Colonic mucosa (tissue), 4 donors: ENCODE results near the gene KLF4. TPM values are rescaled to one million over a fixed set of nuclear protein-coding genes. Genes with fewer than 3 reads are reported as not detected.
A peak's percentile ranks its signal among the peaks of the same experiment; 100 is the strongest.

Source experiments
- DNase-seq: peaks from one replicate; pipeline ENCODE4 v3.0.0-alpha.2; 2020
- H3K27ac ChIP-seq: fragments of 200-600 bp; one replicate; pipeline ENCODE4 v1.8.0; 2021
- H3K27me3 ChIP-seq: fragments of 200-600 bp; one replicate; pipeline ENCODE4 v1.8.0; 2021
- H3K36me3 ChIP-seq: fragments of 200-600 bp; one replicate; pipeline ENCODE4 v1.8.0; 2021
- H3K4me1 ChIP-seq: fragments of 200-600 bp; one replicate; pipeline ENCODE4 v1.8.0; 2021; ENCODE audit warnings: mild to moderate bottlenecking
- H3K4me3 ChIP-seq: fragments of 200-600 bp; one replicate; pipeline ENCODE4 v1.8.0; 2021
- H3K9ac ChIP-seq, 2 donors: one replicate each; pipeline ENCODE4 v1.7.0; 2013; ENCODE audit warnings: control low read depth in 2 of 2, low read depth in 2 of 2, low read length in 2 of 2
- H3K9me3 ChIP-seq: fragments of 200-600 bp; one replicate; pipeline ENCODE4 v1.8.0; 2021
- intact Hi-C: fragments of 100-400 bp; cut with DNase I; formaldehyde crosslinking; loops from one replicate; pipeline ENCODE4 v1.14.1; 2022
- total RNA-seq, 2 donors: library from RNA; stranded (reverse); fragmentation: NEBNext Ultra II Directional in 1 of 2; extraction: Animal tissue kit (Norgen Biotek cat#: 25700) in 1 of 2; gene quantifications; one replicate each; pipeline ENCODE4 v1.2.1, GENCODE V29; 2021
- TF ChIP-seq, protein P1 (sequence below): fragments of 200-600 bp; IDR thresholded peaks from one replicate; pipeline ENCODE4 v1.8.0; 2022; ENCODE audit warnings: antibody characterized with exemption, mild to moderate bottlenecking
- donor health status: healthy.
- donor health status: DM: no; HTN: no; CAD: no.
- donor health status: DM: no; HTN: no; CAD: no.

KLF4 gene
- total RNA-seq: 100 to 1,000 TPM; 209 to 398 TPM

DNA sequence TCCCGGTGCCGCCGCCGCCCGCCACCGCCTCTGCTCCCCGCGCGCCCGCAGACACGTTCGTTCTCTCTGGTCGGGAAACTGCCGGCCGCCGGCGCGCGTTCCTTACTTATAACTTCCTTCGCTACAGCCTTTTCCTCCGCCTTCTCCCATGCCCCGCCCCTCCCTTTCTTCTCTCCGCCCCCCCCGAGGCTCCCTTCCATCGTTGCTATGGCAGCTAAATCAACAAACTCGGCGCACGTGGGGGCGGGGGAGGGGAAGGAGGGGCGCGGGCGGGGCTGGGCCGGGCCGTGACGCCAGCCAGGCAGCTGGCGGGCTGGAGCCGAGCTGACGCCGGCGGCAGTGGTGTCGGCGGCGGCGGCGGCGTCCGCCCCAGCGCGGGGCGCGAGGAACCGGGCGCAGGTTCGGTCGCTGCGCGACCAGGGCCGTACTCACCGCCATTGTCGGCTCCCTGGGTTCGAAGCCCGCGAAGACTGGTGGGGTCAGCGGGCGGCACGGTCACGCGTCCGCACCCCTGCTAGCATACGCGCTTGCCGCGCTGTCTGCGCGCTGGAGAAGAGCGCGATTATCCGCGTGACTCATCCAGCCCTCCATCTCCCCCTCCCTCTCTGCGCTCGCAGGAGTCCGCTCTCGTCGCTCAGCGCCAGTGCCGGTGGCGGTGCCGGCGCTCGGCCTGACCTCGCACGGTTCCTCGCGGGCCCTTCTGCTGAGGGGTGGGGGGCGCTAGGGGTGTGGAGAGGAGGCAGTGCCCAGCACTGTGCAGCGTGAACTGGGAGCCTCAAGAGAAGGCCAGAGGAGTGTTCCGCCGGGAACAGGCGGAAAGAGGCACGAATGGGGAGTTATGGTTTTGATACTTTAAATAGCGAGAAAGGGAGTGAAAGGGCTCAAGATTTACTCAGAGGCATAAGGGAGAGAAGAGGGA is at the start of gene KLF4:
KLF4 (minus strand) TSS at position 83 of the 919 bp plus-strand sequence. CDS start 597 bp downstream, outside the sequence.
- intact Hi-C loops: loop anchor here (5.0 to 10.0 kb wide), 4 partner anchors 92 to 485 kb away; no protein-coding TSS in a partner anchor
- H3K27me3 ChIP-seq: no peaks in the 10 kb centered on the region
- no peaks in the 10 kb centered on the region for H3K4me1 ChIP-seq

DNA sequence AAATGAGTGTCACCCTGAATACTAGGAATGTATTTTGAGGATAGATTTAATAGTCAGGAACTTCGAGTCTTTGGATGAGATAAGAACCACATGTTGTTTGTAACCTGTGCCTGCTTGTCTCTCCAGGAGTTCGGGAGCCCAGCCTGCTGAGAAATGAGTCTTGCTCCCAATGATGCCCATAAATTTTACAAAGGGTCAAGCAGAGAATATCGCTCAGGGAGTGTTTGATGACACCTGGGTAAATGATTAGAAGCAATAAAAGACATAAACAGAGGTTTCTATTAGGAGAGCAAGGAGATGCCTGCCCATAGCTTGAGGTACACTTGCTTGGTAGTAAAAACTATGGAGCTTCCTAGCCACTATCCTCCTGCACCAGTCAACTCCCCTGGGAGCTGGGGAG is 46.9 kb upstream of the KLF4 start:
- no peaks in the 10 kb centered on the region for H3K4me1 ChIP-seq
- intact Hi-C loops: no loop called here
- DNase-seq: no peak
- H3K27me3 ChIP-seq: no peaks in the 10 kb centered on the region
- H3K4me3 ChIP-seq: no peak overlapping the region
- H3K27ac ChIP-seq: no peak overlapping the region
- no peaks in the 10 kb centered on the region for H3K36me3 ChIP-seq
- no peak overlapping the region for H3K9ac ChIP-seq
- H3K9me3 ChIP-seq: no peaks in the 10 kb centered on the region
- TF ChIP-seq, protein P1, sequence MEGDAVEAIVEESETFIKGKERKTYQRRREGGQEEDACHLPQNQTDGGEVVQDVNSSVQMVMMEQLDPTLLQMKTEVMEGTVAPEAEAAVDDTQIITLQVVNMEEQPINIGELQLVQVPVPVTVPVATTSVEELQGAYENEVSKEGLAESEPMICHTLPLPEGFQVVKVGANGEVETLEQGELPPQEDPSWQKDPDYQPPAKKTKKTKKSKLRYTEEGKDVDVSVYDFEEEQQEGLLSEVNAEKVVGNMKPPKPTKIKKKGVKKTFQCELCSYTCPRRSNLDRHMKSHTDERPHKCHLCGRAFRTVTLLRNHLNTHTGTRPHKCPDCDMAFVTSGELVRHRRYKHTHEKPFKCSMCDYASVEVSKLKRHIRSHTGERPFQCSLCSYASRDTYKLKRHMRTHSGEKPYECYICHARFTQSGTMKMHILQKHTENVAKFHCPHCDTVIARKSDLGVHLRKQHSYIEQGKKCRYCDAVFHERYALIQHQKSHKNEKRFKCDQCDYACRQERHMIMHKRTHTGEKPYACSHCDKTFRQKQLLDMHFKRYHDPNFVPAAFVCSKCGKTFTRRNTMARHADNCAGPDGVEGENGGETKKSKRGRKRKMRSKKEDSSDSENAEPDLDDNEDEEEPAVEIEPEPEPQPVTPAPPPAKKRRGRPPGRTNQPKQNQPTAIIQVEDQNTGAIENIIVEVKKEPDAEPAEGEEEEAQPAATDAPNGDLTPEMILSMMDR: no peak

More for the DNA sequence above, at the start of gene KLF4:
- TF ChIP-seq, protein P1: no peak
- peak within 1 kb of the TSS; percentile 99 for H3K9ac ChIP-seq
- DNase-seq: peak; percentile 95
- no peaks in the 10 kb centered on the region for H3K36me3 ChIP-seq
- H3K4me3 ChIP-seq: peak within 1 kb of the TSS; percentile 60
- no peaks in the 10 kb centered on the region for H3K9me3 ChIP-seq
- H3K27ac ChIP-seq: peak within 1 kb of the TSS; percentile 90

DNA sequence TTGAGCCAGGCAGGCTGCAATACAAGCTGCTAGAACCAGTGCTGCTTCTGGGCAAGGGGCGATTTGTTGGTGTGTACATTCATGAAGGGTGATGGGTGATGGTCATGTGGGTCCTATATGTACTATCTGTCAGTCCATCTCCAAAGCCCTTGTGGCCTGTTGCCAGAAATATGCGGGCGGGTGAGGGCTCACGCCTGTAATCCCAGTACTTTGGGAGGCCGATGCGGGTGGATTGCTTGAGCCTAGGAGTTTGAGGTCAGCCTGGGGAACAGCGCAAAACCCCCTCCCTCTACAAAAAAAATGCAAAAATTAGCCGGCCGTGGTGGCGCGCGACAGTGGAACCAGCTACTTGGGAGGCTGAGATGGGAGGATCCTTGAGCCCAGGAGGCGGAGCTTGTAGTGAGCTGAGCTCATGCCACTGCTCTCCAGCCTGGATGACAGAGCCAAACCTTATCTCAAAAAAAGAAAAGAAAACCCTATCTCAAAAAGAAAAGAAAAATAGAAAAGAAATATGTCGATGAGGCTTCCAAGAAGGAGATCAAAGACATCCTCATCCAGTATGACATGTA is 45.0 kb upstream of the KLF4 start:
- H3K4me3 ChIP-seq: no peak overlapping the region
- H3K9me3 ChIP-seq: no peaks in the 10 kb centered on the region
- H3K4me1 ChIP-seq: no peaks in the 10 kb centered on the region
- H3K36me3 ChIP-seq: no peaks in the 10 kb centered on the region
- no peak overlapping the region for H3K9ac ChIP-seq
- no peak overlapping the region for H3K27ac ChIP-seq
- intact Hi-C loops: no loop called here
- TF ChIP-seq, protein P1: no peak
- no peak for DNase-seq
- no peaks in the 10 kb centered on the region for H3K27me3 ChIP-seq

- no peak for DNase-seq
- H3K4me3 ChIP-seq: no peak overlapping the region
- intact Hi-C loops: no loop called here
Observed at GRCh38 chr9:107530679-107531078, 41.1 kb upstream of the KLF4 start.

GRCh38 chr9:107528686-107529085 is 39.1 kb upstream of the KLF4 start:
- TF ChIP-seq, protein P1: no peak
- Histone ChIP-seq H3K27ac (no peak overlapping the region), H3K36me3 (no peaks in the 10 kb centered on the region), H3K4me3 (no peak overlapping the region), H3K4me1 (no peaks in the 10 kb centered on the region), H3K9me3 (no peaks in the 10 kb centered on the region), H3K27me3 (no peaks in the 10 kb centered on the region), H3K9ac (no peak overlapping the region)
- intact Hi-C loops: no loop called here
- DNase-seq: no peak

More at GRCh38 chr9:107530679-107531078, 41.1 kb upstream of the KLF4 start:
- no peaks in the 10 kb centered on the region for H3K9me3 ChIP-seq
- H3K9ac ChIP-seq: no peak overlapping the region
- TF ChIP-seq, protein P1: no peak
- no peaks in the 10 kb centered on the region for H3K27me3 ChIP-seq
- no peaks in the 10 kb centered on the region for H3K4me1 ChIP-seq
- H3K27ac ChIP-seq: no peak overlapping the region
- no peaks in the 10 kb centered on the region for H3K36me3 ChIP-seq
